GM13976 (cell line): Measurements from ENCODE around the gene FBXL16.

Source experiments
- DNase-seq: peaks from one replicate; pipeline ENCODE4 v3.0.0; 2012; ENCODE audit warnings: low spot score
- CTCF ChIP-seq: IDR thresholded peaks from 2 replicates; pipeline ENCODE4 v1.5.1; 2012; ENCODE audit warnings: borderline replicate concordance, mild to moderate bottlenecking; ENCODE audit not compliant: insufficient read depth; ENCODE audit errors: extremely low read depth, missing control alignments, control extremely low read depth
- in situ Hi-C: fragments of 300-500 bp; cut with MboI; formaldehyde crosslinking; loops from one replicate; pipeline ENCODE4 v1.12.0; 2022; ENCODE audit warnings: low sequenced_read_pairs, mixed read lengths, inconsistent platforms; ENCODE audit not compliant: unreplicated experiment

FBXL16 gene

GRCh38 chr16:726438-727290 lies 21.1 kb upstream of the FBXL16 start, which contains the start of the genes CCDC78 and HAGHL:
Gene CCDC78, minus strand, starts transcription at chr16:726443. Its CDS starts 76 bp downstream, at chr16:726367.
Gene HAGHL, plus strand, starts transcription at chr16:727106. Its CDS starts 404 bp downstream, at chr16:727510.
- in situ Hi-C loops: no loop called here
- TF ChIP-seq CTCF: no peak
- DNase-seq: peak; percentile 85

GRCh38 chr16:726188-726437 lies 20.5 kb upstream of the FBXL16 start:
- in situ Hi-C loops: no loop called here
- no peak for DNase-seq
- no peak for TF ChIP-seq CTCF

GRCh38 chr16:725463-726187 lies 20.0 kb upstream of the FBXL16 start:
- no peak for DNase-seq
- in situ Hi-C loops: no loop called here
- no peak for TF ChIP-seq CTCF

GRCh38 chr16:725041-725376 lies 19.4 kb upstream of the FBXL16 start:
- in situ Hi-C loops: no loop called here
- no peak for TF ChIP-seq CTCF
- no peak for DNase-seq

GRCh38 chr16:724188-725040 lies 18.8 kb upstream of the FBXL16 start:
- DNase-seq: no peak

More at GRCh38 chr16:724188-725040, 18.8 kb upstream of the FBXL16 start:
- in situ Hi-C loops: no loop called here
- no peak for TF ChIP-seq CTCF
